Stomach (tissue), 9 donors: Measurements from ENCODE around the gene SNTG2. TPM values are rescaled to one million over a fixed set of nuclear protein-coding genes. Genes with fewer than 3 reads are reported as not detected.

Experiments used
- DNase-seq, 2 donors: peaks; one replicate each; pipeline versions ENCODE4 v3.0.0 to v3.0.0-alpha.2; 2013 to 2019
- H3K27ac ChIP-seq, 5 donors: fragments of 200-600 bp in 4 of 5; sonication (generic) in 4 of 5; one replicate each; pipeline ENCODE4 v1.5.1; 2013 to 2019; ENCODE audit warnings: mild to moderate bottlenecking in 1 of 5, moderate library complexity in 1 of 5
- H3K27me3 ChIP-seq, 3 donors: fragments of 200-600 bp; sonication (generic); one replicate each; pipeline ENCODE4 v1.5.1; 2017 to 2019; ENCODE audit warnings: mixed run types in 1 of 3
- H3K36me3 ChIP-seq, 4 donors: fragments of 200-600 bp; sonication (generic); 1 replicate in 3 of 4; 2 replicates in 1 of 4; pipeline ENCODE4 v1.5.1; 2016 to 2019
- H3K4me1 ChIP-seq, 4 donors: fragments of 200-600 bp; sonication (generic); one replicate each; pipeline ENCODE4 v1.5.1; 2016 to 2019
- H3K4me3 ChIP-seq, 4 donors: fragments of 200-600 bp; sonication (generic) in 3 of 4; one replicate each; pipeline ENCODE4 v1.5.1; 2016 to 2019; ENCODE audit warnings: mild to moderate bottlenecking in 1 of 4
- H3K9me3 ChIP-seq, 4 donors: fragments of 200-600 bp; sonication (generic); one replicate each; pipeline ENCODE4 v1.5.1; 2016 to 2019
- EP300 ChIP-seq: sonication (generic); formaldehyde crosslinking; IDR thresholded peaks from one replicate; pipeline ENCODE4 v1.6.1; 2017; ENCODE audit warnings: antibody characterized with exemption
- POLR2A ChIP-seq, 4 donors: fragments of 450-650 bp; IDR thresholded peaks; one replicate each; pipeline ENCODE4 v1.6.1; 2016; ENCODE audit warnings: antibody characterized with exemption in 4 of 4, control low read depth in 2 of 4, mild to moderate bottlenecking in 1 of 4, moderate library complexity in 1 of 4
- POLR2AphosphoS5 ChIP-seq, 3 donors: sonication (generic); formaldehyde crosslinking; IDR thresholded peaks; one replicate each; pipeline ENCODE4 v1.6.1; 2016; ENCODE audit warnings: antibody characterized with exemption in 3 of 3
- WGBS, 5 donors: extraction: QIAGEN DNeasy Blood & Tissue Kit in 3 of 5; methylation state at CpG; one replicate each; pipeline versions ENCODE4 v1.1.5 to v1.1.7; 2013 to 2018; 5-methylcytosine and 5-hydroxymethylcytosine counted together
- intact Hi-C: fragments of 100-400 bp; cut with DNase I; formaldehyde crosslinking; loops from one replicate; pipeline ENCODE4 v1.15.1; 2023; ENCODE audit warnings: low total_unique reads
- polyA plus RNA-seq, 3 donors: library from polyadenylated mRNA; stranded (reverse); fragments of 200-250 nt; gene quantifications; one replicate each; pipeline ENCODE4 v1.2.3, GENCODE V29; 2013
- total RNA-seq, 5 donors: library from RNA; depleted of rRNA; stranded (reverse); fragments of >200 nt; gene quantifications; one replicate each; pipeline versions ENCODE4 v1.1.0 to v1.2.3, GENCODE V29; 2014 to 2016
- TF ChIP-seq, protein P1 (sequence below), 7 experiments: fragments of 450-650 bp in 4 of 7; fragments of 200-600 bp in 3 of 7; sonication (generic) in 3 of 7; IDR thresholded peaks; one replicate each; pipeline ENCODE4 v1.5.1; 2016 to 2019; ENCODE audit warnings: antibody characterized with exemption in 7 of 7, control low read depth in 2 of 7, mild to moderate bottlenecking in 1 of 7
- donor health status: healthy with polysubstance abuse.
- donor health status: Bipolar disorder and iron deficiency.
- donor health status: healthy.

Gene SNTG2
- total and polyA plus RNA-seq, 8 donors: 0.68 to 19.6 (median 5.3) TPM; not detected in 1

DNA sequence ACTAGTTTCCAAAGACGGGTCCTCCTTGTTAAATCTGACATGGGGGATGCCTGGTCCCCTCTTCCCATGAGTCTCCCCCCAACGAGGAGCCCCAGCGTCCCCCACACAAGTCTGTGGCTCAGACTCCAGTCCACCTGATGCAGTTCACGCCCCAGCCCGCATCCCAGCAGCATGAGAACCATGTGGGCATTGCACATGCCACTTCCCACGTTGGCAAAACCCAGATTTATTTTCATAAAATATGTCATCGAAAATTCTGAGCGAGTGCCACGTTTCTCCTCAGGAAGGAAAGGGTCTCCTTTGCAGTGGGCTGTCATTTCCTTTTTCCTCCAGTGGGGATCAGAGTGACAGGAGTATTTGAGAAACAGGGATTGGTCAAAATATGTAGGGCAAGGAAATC is 417.0 kb downstream of the SNTG2 start:
- intact Hi-C loops: no loop called here
- no peaks in the 10 kb centered on the region for H3K4me1 ChIP-seq
- H3K36me3 ChIP-seq: no peaks in the 10 kb centered on the region
- TF ChIP-seq EP300: no peak
- TF ChIP-seq, protein P1, sequence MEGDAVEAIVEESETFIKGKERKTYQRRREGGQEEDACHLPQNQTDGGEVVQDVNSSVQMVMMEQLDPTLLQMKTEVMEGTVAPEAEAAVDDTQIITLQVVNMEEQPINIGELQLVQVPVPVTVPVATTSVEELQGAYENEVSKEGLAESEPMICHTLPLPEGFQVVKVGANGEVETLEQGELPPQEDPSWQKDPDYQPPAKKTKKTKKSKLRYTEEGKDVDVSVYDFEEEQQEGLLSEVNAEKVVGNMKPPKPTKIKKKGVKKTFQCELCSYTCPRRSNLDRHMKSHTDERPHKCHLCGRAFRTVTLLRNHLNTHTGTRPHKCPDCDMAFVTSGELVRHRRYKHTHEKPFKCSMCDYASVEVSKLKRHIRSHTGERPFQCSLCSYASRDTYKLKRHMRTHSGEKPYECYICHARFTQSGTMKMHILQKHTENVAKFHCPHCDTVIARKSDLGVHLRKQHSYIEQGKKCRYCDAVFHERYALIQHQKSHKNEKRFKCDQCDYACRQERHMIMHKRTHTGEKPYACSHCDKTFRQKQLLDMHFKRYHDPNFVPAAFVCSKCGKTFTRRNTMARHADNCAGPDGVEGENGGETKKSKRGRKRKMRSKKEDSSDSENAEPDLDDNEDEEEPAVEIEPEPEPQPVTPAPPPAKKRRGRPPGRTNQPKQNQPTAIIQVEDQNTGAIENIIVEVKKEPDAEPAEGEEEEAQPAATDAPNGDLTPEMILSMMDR (IDR thresholded peaks at IDR 0.05): no peak
- no peak for TF ChIP-seq POLR2AphosphoS5 (IDR thresholded peaks at IDR 0.05)
- TF ChIP-seq POLR2A (IDR thresholded peaks at IDR 0.05): no peak
- H3K9me3 ChIP-seq: no peaks in the 10 kb centered on the region
- no peak for DNase-seq
- H3K27ac ChIP-seq: no peak overlapping the region
- no peak overlapping the region for H3K4me3 ChIP-seq
- H3K27me3 ChIP-seq: no peaks in the 10 kb centered on the region
- WGBS, 5 donors: 59 to 79% (median 75%) methylated on average over 9 of the region's 9 CpGs

DNA sequence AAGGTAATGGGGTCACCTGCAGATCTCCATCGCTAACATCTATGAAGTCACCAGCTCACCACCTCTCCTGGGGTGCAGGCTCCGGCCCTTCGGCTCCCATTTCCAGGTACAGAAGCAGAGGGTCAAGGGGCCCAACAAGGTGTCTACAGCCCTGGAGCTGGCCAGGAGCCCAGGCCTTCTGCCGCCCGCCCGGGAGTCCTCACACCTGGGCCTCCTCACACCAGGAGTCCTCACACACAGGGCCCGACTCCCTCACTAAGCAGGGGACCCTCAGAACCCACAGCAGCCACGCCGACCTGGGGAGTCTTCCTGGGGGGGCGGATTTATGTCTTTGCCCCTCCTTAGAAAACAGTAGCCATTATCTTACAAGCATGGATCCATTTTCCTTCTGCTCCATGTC is 419.3 kb downstream of the SNTG2 start:
- Histone ChIP-seq H3K4me1 (no peaks in the 10 kb centered on the region), H3K9me3 (no peaks in the 10 kb centered on the region), H3K27me3 (no peaks in the 10 kb centered on the region), H3K27ac (no peak overlapping the region), H3K4me3 (no peak overlapping the region), H3K36me3 (no peaks in the 10 kb centered on the region)
- no peak for TF ChIP-seq POLR2A (IDR thresholded peaks at IDR 0.05)
- TF ChIP-seq EP300: no peak
- no peak for TF ChIP-seq POLR2AphosphoS5 (IDR thresholded peaks at IDR 0.05)
- TF ChIP-seq, protein P1 (IDR thresholded peaks at IDR 0.05): no peak
- no peak for DNase-seq
- intact Hi-C loops: no loop called here
- WGBS, 5 donors: 78 to 87% (median 82%) methylated on average over 10 of the region's 10 CpGs

DNA sequence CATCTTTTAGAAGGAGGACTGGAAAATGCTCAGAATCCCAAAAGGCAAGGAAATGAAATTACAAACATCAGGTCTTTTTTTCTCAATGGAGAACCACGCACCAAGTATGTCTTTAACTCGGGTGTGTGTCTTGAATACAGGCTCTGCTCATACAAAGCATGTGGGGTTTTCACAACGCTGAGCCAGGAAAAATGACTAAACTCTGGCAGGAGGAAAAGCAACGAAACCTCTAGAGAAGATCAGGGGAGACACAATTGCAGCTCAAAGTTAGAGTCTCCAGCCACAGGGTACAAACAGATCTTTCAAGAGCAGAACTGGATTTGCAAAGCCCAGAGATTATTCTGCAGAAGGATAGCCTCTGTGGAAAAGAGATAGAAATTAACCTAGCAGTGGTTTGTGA is 419.8 kb downstream of the SNTG2 start:
- no peak for TF ChIP-seq POLR2AphosphoS5 (IDR thresholded peaks at IDR 0.05)
- no peak for TF ChIP-seq POLR2A (IDR thresholded peaks at IDR 0.05)
- TF ChIP-seq, protein P1 (IDR thresholded peaks at IDR 0.05): no peak
- no peak for TF ChIP-seq EP300
- Histone ChIP-seq H3K27me3 (no peaks in the 10 kb centered on the region), H3K36me3 (no peaks in the 10 kb centered on the region), H3K27ac (no peak overlapping the region), H3K9me3 (no peaks in the 10 kb centered on the region), H3K4me1 (no peaks in the 10 kb centered on the region), H3K4me3 (no peak overlapping the region)
- 68 to 74% (median 71%) methylated on average over 4 of the region's 4 CpGs for WGBS, 5 donors
- DNase-seq: no peak
- intact Hi-C loops: no loop called here

DNA sequence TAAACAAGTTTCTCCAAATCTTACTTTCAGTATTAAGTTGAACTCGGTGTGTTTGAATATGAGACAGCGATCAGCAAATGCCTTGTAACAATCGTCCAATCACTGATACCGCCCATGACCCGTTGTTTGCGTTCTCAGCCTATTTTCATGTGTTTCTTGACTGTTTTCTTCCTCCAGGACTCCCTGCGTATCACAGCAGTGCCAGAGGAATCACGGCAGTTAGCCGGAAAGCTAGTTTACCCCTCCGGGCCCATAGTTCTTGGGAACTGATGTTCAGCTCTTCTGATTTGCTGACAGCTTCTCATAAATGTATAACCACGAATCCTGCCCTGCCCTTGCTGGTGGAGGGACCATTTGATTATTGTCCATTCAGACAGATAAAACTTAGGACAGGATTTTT is 420.4 kb downstream of the SNTG2 start:
- no peak overlapping the region for H3K27ac ChIP-seq
- H3K27me3 ChIP-seq: no peaks in the 10 kb centered on the region
- no peak overlapping the region for H3K4me3 ChIP-seq
- intact Hi-C loops: no loop called here
- H3K4me1 ChIP-seq: no peaks in the 10 kb centered on the region
- no peaks in the 10 kb centered on the region for H3K36me3 ChIP-seq
- no peak for DNase-seq
- TF ChIP-seq EP300: no peak
- TF ChIP-seq POLR2AphosphoS5 (IDR thresholded peaks at IDR 0.05): no peak
- no peak for TF ChIP-seq POLR2A (IDR thresholded peaks at IDR 0.05)
- TF ChIP-seq, protein P1 (IDR thresholded peaks at IDR 0.05): no peak
- no peaks in the 10 kb centered on the region for H3K9me3 ChIP-seq
- WGBS, 5 donors: 49 to 69% (median 61%) methylated on average over 11 of the region's 11 CpGs
